ENCODE results near the gene MUC5AC.
"Not testable (repeated sequence)": the region's sequence is repeated elsewhere in the genome, so short reads cannot be mapped to it uniquely, and the experiment has no call there.

The MUC5AC gene

GRCh38 chr11:1157645-1158591, at the start of gene MUC5AC:
MUC5AC (plus strand) TSS chr11:1157953; CDS start chr11:1158000, 47 bp downstream.
- FAIRE-seq (no peak), DNase-seq (ENCODE audit: insufficient read length, low spot score) (no peak)
- TF ChIP-seq POLR2A (IDR thresholded peaks at IDR 0.05; ENCODE audit: low read depth, low read length): no peak

- no peak for DNase-seq (ENCODE audit: insufficient read length, low spot score)
- TF ChIP-seq POLR2A (IDR thresholded peaks at IDR 0.05; ENCODE audit: low read depth, low read length): no peak
- FAIRE-seq: no peak
These were observed 49.4 kb upstream of the MUC5AC start for GRCh38 chr11:1108246-1108900.

GRCh38 chr11:1109101-1109917, 48.4 kb upstream of the MUC5AC start:
- TF ChIP-seq POLR2A (IDR thresholded peaks at IDR 0.05; ENCODE audit: low read depth, low read length): no peak
- DNase-seq (ENCODE audit: insufficient read length, low spot score) (no peak), FAIRE-seq (no peak)

- TF ChIP-seq POLR2A (IDR thresholded peaks at IDR 0.05; ENCODE audit: low read depth, low read length): no peak
- no peak for DNase-seq (ENCODE audit: insufficient read length, low spot score)
- FAIRE-seq: no peak
These were observed 47.6 kb upstream of the MUC5AC start for GRCh38 chr11:1109918-1110705.

- TF ChIP-seq POLR2A (IDR thresholded peaks at IDR 0.05; ENCODE audit: low read depth, low read length): no peak
- FAIRE-seq (no peak), DNase-seq (ENCODE audit: insufficient read length, low spot score) (no peak)
These were observed 46.1 kb upstream of the MUC5AC start for GRCh38 chr11:1111545-1112212.

GRCh38 chr11:1112351-1113191, 45.2 kb upstream of the MUC5AC start:
- no peak for FAIRE-seq
- DNase-seq (ENCODE audit: insufficient read length, low spot score): no peak
- no peak for TF ChIP-seq POLR2A (IDR thresholded peaks at IDR 0.05; ENCODE audit: low read depth, low read length)

GRCh38 chr11:1113405-1114201, 44.1 kb upstream of the MUC5AC start:
- TF ChIP-seq POLR2A (IDR thresholded peaks at IDR 0.05; ENCODE audit: low read depth, low read length): no peak
- DNase-seq (ENCODE audit: insufficient read length, low spot score) (no peak), FAIRE-seq (no peak)

GRCh38 chr11:1115292-1115691, 42.5 kb upstream of the MUC5AC start:
- FAIRE-seq; DNase-seq (ENCODE audit: insufficient read length, low spot score): not testable (repeated sequence)

- FAIRE-seq (no peak), DNase-seq (ENCODE audit: insufficient read length, low spot score) (no peak)
- no peak for TF ChIP-seq POLR2A (IDR thresholded peaks at IDR 0.05; ENCODE audit: low read depth, low read length)
These were observed 41.6 kb upstream of the MUC5AC start for GRCh38 chr11:1116104-1116503.

GRCh38 chr11:1116666-1117390, 40.9 kb upstream of the MUC5AC start:
- TF ChIP-seq POLR2A (IDR thresholded peaks at IDR 0.05; ENCODE audit: low read depth, low read length): no peak
- DNase-seq (ENCODE audit: insufficient read length, low spot score) (no peak), FAIRE-seq (no peak)

GRCh38 chr11:1117992-1118391, 39.8 kb upstream of the MUC5AC start:
- FAIRE-seq: no peak
- no peak for DNase-seq (ENCODE audit: insufficient read length, low spot score)
- no peak for TF ChIP-seq POLR2A (IDR thresholded peaks at IDR 0.05; ENCODE audit: low read depth, low read length)

Measured in H54 (cell line).